Thoracic aorta (tissue), 2 donors: ENCODE measurements around the gene CTXN1. TPM values are rescaled to one million over a fixed set of nuclear protein-coding genes. Genes with fewer than 3 reads are reported as not detected.

Experiments
- ATAC-seq: fragments of 150-250 bp; one replicate; pipeline ENCODE4 v1.8.0; 2017; ENCODE audit warnings: low read depth; ENCODE audit not compliant: insufficient number of reproducible peaks, low FRiP score
- DNase-seq: peaks from one replicate; pipeline ENCODE4 v3.0.0-alpha.2; 2020; ENCODE audit warnings: low spot score
- H3K27ac ChIP-seq, 2 donors: fragments of 200-600 bp; sonication (generic); 1 replicate in 1 of 2; 2 replicates in 1 of 2; pipeline ENCODE4 v1.5.1; 2016; ENCODE audit warnings: mild to moderate bottlenecking in 2 of 2, moderate library complexity in 2 of 2
- H3K27me3 ChIP-seq: fragments of 200-600 bp; sonication (generic); replicated peaks from 2 replicates; pipeline ENCODE4 v1.6.0; 2016; ENCODE audit warnings: mild to moderate bottlenecking; ENCODE audit not compliant: insufficient read depth
- H3K36me3 ChIP-seq: fragments of 200-600 bp; sonication (generic); one replicate; pipeline ENCODE4 v1.5.1; 2016
- H3K4me1 ChIP-seq, 2 donors: fragments of 200-600 bp; sonication (generic); 1 replicate in 1 of 2; 2 replicates in 1 of 2; pipeline versions ENCODE4 v1.5.1 to v1.6.0; 2016; ENCODE audit warnings: low read depth in 2 of 2, mild to moderate bottlenecking in 1 of 2; ENCODE audit not compliant: control insufficient read depth in 1 of 2
- H3K4me3 ChIP-seq: fragments of 200-600 bp; sonication (generic); 2 replicates; pipeline ENCODE4 v1.5.1; 2016; ENCODE audit warnings: mild to moderate bottlenecking
- H3K9me3 ChIP-seq: fragments of 200-600 bp; sonication (generic); 2 replicates; pipeline ENCODE4 v1.5.1; 2016
- total RNA-seq, 2 donors: library from RNA; depleted of rRNA; stranded (reverse); fragments of >200 nt; gene quantifications; one replicate each; pipeline versions ENCODE4 v1.1.0 to v1.2.3, GENCODE V29; 2016
- TF ChIP-seq, protein P1 (sequence below): fragments of 200-600 bp; sonication (generic); IDR thresholded peaks from one replicate; pipeline ENCODE4 v1.5.1; 2019; ENCODE audit warnings: antibody characterized with exemption

CTXN1 gene
- total RNA-seq, 2 donors from 2014 or later = 0.54 TPM; not detected in 1

- Histone ChIP-seq H3K36me3 (no peaks in the 10 kb centered on the region), H3K9me3 (no peaks in the 10 kb centered on the region), H3K27ac (peak overlapping the region in 1 of 2 donors; percentile 64), H3K4me1 (peaks cover 18 to 43% of the 10 kb centered on the region in 2 donors), H3K27me3 (no peaks in the 10 kb centered on the region), H3K4me3 (peak overlapping the region; percentile 76)
- no peak for DNase-seq
- ATAC-seq = peak; percentile 32
- TF ChIP-seq, protein P1, sequence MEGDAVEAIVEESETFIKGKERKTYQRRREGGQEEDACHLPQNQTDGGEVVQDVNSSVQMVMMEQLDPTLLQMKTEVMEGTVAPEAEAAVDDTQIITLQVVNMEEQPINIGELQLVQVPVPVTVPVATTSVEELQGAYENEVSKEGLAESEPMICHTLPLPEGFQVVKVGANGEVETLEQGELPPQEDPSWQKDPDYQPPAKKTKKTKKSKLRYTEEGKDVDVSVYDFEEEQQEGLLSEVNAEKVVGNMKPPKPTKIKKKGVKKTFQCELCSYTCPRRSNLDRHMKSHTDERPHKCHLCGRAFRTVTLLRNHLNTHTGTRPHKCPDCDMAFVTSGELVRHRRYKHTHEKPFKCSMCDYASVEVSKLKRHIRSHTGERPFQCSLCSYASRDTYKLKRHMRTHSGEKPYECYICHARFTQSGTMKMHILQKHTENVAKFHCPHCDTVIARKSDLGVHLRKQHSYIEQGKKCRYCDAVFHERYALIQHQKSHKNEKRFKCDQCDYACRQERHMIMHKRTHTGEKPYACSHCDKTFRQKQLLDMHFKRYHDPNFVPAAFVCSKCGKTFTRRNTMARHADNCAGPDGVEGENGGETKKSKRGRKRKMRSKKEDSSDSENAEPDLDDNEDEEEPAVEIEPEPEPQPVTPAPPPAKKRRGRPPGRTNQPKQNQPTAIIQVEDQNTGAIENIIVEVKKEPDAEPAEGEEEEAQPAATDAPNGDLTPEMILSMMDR = no peak
These were observed 21.6 kb downstream of the CTXN1 start for GRCh38 chr19:7904074-7905020.

- DNase-seq (peak; percentile 99), ATAC-seq (peak; percentile 91)
- no peaks in the 10 kb centered on the region for H3K27me3 ChIP-seq
- peaks cover 18 to 43% of the 10 kb centered on the region in 2 donors for H3K4me1 ChIP-seq
- peak within 1 kb of the TSS; percentile 90 for H3K4me3 ChIP-seq
- H3K36me3 ChIP-seq = no peaks in the 10 kb centered on the region
- TF ChIP-seq, protein P1 = peak; percentile 44
- peak within 1 kb of the TSS; percentile 72 to 74 for H3K27ac ChIP-seq
- H3K9me3 ChIP-seq = no peaks in the 10 kb centered on the region
These were observed 22.5 kb downstream of the CTXN1 start, which contains the start of gene MAP2K7 for GRCh38 chr19:7903244-7904073. Gene MAP2K7 (plus strand): TSS chr19:7903877. CDS start chr19:7903945, 68 bp downstream.

DNA sequence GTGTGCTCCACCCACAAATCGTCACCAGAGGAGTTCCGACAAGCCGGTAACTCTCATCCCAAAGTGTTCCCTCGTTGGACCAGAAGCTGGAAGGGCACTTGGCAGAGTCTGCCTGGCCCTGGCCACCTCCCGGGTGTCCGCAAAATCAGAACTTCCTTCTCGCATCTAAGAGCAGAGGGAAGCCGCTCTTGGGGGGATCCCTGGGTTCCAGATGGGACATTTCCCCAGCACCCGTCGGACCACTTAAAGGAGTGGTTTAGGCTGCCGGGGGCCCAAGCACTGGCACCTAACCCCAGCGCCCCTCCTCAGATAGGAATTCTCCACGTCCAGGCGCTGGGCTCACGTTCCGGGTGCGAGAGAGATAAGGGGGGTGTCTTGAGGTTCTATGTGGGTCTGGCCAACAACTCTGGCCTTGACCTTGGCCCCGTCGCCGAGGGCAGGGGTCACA is 23.1 kb downstream of the CTXN1 start:
- H3K27ac ChIP-seq = peak overlapping the region; percentile 72 to 74
- TF ChIP-seq, protein P1 = no peak
- ATAC-seq = no peak

DNA sequence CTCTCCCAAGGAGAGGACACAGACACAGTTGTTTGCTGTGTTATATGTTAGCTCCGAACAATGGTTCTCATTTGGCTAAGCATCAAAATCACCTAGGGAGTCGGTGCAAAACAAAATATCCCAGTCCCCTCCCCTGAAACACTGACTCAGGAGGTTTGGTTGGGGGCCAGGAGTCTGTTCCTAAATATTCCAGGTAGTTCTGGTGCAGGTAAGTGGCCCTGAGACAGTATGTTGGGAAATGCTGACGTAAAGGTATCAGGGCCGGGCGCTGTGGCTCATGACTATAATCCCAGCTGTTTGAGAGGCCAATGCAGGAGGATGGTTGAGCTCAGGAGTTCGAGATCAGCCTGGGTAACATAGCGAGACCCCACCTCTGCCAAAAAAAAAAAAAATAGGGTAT is 24.6 kb downstream of the CTXN1 start:
- Histone ChIP-seq H3K4me3 (no peak overlapping the region), H3K27me3 (no peaks in the 10 kb centered on the region), H3K36me3 (no peaks in the 10 kb centered on the region), H3K9me3 (no peaks in the 10 kb centered on the region), H3K27ac (no peak overlapping the region), H3K4me1 (peaks cover 15 to 30% of the 10 kb centered on the region in 2 donors)
- TF ChIP-seq, protein P1 = no peak
- DNase-seq (no peak), ATAC-seq (no peak)

More for the DNA sequence above, 23.1 kb downstream of the CTXN1 start:
- DNase-seq = no peak
- no peaks in the 10 kb centered on the region for H3K27me3 ChIP-seq
- H3K36me3 ChIP-seq = no peaks in the 10 kb centered on the region
- no peaks in the 10 kb centered on the region for H3K9me3 ChIP-seq
- H3K4me1 ChIP-seq = peaks cover 18 to 43% of the 10 kb centered on the region in 2 donors
- peak overlapping the region; percentile 90 for H3K4me3 ChIP-seq

GRCh38 chr19:7900931-7901330 is 25.0 kb downstream of the CTXN1 start:
- Histone ChIP-seq H3K27ac (no peak overlapping the region), H3K4me1 (peaks cover 15 to 26% of the 10 kb centered on the region in 2 donors), H3K9me3 (no peaks in the 10 kb centered on the region), H3K4me3 (no peak overlapping the region), H3K36me3 (no peaks in the 10 kb centered on the region), H3K27me3 (no peaks in the 10 kb centered on the region)
- TF ChIP-seq, protein P1 = no peak
- DNase-seq (no peak), ATAC-seq (no peak)
